IPS-18c (cell line): ENCODE data around the gene MLST8.
A peak's percentile ranks its signal among the peaks of the same experiment; 100 is the strongest.

Experiments
- H3K4me3 ChIP-seq: 2 replicates; pipeline ENCODE4 v1.7.0; 2013; ENCODE audit warnings: low read depth, mild to moderate bottlenecking, low read length, moderate library complexity; ENCODE audit not compliant: insufficient read depth
- H3K9me3 ChIP-seq: one replicate; pipeline ENCODE4 v1.6.1; 2013; ENCODE audit warnings: mild to moderate bottlenecking, low read length, moderate library complexity; ENCODE audit not compliant: control insufficient read depth, insufficient read depth

Gene MLST8

DNA sequence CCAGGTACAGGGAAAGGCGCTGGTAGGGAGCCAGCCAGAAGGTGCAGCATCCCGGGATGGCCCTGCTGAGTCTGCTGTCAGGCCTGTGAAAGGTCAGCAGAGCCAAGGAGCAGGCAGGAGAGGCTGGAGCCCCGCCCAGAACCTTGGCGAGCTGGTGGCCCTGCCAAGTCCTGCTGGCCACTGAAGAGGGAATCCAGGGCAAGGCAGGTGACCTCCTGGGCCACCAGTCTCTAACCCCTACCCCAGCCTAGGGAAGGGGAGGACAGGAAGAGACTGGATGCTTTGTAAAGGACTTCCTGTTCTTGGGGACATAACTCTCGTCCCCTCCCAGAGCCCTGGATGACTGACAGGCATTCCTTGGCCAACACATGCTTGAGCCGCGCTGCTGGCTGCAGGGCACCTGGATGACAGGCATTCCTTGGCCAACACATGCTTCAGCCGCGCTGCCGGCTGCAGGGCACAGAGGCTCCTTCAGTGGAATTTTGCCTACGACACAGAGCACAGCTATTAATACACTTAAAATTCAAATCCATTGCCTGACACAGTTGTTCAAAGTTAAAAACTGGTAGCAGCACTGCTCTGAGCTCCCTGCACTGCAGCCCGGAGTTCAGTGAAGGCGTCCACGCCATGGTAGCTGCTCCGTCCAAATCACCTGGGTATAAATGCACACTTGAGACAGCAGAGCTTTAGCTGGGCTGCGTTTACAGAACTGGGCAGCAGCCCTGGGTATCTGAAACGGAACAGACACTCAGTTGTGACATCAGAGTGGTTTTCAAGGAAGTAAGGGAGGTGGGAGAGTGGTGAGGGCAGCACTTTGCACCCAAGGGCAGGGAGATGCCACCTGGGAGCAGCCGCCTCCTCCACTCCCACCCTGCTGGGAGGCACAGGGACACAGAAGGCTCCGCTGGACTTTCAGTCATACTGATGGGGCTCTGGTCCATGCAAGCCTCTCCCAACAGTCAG, 7.4 kb downstream of the MLST8 start:
- Histone ChIP-seq H3K4me3 (peak overlapping the region; percentile 87; the same call in 1 of the 2 replicates), H3K9me3 (no peaks in the 10 kb centered on the region)

DNA sequence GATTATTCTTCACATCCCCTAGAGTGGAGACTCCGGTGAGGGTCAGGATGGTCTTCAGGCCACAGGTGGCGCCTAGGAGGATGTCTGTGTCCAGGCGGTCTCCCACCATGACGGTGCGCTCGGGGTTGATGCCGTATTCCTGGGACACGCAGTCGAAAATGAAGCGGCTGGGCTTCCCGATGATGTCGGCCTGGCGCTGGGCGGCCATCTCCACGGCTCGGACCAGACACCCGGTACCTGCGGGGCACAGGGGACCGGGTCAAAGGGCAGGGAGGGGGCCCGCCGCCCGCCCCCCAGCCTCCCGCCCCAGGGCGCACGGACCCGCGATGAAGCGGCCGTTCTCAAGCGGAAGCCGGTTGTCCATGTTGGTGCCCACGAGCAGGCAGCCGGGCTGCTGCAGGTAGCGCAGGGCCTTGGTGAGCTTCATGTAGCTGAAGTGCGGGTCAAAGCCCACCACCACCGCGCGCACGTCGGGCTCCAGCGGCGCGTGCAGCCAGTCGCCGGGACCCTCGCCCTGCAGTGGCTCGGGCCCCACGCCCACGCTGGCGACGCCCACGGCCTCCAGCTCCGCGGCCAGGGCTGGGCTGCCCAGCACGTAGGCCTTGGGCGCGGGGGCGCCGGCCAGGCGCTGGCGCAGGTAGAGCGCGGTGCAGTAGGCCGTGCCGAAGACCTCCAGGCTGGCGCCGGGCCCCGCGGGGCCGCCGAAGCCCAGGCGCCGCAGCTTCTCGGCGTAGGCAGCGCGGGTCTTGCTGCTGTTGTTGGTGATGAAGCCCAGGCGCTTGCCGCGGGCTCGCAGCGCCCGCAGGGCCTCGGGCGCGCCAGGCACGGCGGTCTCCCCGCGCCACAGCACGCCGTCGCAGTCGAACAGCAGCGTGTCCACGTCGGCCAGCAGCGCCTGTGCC, 8.8 kb downstream of the MLST8 start:
- peak overlapping the region; percentile 87 for H3K4me3 ChIP-seq
- H3K9me3 ChIP-seq = no peaks in the 10 kb centered on the region

DNA sequence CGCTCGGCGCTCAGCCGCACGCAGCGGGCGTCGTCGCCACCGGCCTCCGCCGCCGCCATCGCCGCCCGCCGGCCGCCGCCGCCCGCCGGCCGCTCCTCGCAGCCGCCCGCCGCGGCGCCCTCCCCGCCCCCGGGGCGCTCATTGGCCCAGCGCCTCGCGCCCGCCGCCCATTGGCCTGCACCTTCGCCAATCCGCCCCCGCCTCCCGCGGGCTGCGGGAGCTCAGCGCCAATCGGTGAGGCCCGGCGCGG, 9.4 kb downstream of the MLST8 start, which contains the start of gene PGP:
Gene PGP (minus strand): TSS at position 122 of the 250 bp plus-strand sequence. CDS start 63 bp downstream, at position 59.
- Histone ChIP-seq H3K9me3 (no peaks in the 10 kb centered on the region), H3K4me3 (peak within 1 kb of the TSS; percentile 97)

DNA sequence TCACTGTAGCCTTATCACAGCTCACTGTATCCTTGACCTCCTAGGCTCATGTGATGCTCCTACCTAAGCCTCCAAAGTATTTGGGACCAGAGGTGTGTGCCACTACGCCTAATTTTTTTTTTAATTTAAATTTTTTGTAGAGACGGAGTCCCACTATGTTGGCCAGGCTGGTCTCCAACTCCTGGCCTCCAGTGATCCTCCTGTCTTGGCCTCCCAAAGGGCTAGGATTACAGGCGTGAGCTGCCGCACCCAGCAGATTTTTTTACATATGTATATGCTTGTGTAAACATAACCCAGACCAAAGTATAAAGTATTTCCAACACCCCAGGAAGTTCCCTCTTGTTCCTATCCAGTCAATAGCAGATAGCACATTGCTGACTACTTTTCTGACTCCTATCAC, 11.1 kb downstream of the MLST8 start:
- H3K4me3 ChIP-seq = no peak overlapping the region
- H3K9me3 ChIP-seq = no peaks in the 10 kb centered on the region

DNA sequence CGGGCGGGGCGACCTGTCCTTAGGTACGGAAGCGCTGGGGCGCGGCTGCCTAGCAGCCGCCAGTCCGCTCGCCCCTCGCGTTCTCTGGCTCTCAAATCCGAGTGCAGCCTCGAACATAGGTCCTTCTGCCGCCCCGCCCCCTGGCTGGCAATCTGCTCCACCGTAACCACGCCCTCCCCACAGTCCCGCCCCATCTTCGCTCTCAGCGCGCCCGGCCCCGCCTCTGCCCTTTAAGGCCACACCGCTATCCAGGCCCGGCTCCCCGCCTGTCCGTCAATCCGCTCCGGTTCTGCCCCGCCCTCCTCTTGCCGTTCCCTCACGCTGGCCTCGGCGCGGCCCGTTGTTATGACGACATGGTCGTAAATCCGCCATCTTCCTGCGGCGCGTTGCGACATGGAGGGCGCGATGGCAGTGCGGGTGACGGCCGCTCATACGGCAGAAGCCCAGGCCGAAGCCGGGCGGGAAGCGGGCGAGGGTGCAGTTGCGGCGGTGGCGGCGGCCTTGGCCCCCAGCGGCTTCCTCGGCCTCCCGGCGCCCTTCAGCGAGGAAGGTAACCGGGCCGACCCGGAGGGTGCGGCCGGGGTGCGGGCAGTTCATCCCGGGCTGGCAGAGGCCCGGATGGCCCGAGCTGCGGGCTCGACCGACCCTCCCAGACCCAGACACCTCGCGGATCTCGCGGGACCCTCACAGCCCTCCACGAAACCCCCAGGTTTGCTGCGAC, 18.1 kb downstream of the MLST8 start, which contains the start of gene E4F1:
Gene E4F1 (plus strand): TSS at position 371 of the 721 bp plus-strand sequence. CDS start 23 bp downstream, at position 394.
- peak within 1 kb of the TSS; percentile 87 for H3K4me3 ChIP-seq
- no peaks in the 10 kb centered on the region for H3K9me3 ChIP-seq

DNA sequence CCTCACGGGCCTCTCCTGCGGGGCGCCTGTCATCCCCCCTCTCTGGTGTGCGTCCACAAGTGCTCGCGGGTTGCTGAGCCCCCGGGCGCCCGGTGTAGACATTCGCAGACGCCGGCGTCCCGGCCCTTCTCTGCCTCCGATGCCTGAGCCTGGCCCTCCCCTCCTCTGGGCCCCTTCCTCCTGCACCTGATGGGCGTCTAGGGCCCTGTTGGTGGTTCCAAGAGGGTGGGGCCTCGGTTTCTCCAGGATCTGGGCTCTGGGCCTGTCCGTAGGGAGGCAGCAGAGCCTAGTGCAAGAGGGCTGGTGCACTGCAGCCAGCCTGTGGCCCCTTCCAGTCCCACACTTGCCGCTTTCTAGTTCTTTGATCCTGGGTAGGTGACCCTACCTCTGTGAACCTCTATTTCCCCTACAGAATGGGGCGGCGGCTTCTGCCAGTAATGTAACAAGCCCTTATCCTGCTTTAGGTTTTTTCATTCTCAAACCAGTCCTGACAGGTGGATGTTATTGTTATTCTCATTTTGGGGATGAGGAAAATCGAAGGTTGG, 18.8 kb downstream of the MLST8 start:
- H3K4me3 ChIP-seq = peak overlapping the region; percentile 87
- H3K9me3 ChIP-seq = no peaks in the 10 kb centered on the region

DNA sequence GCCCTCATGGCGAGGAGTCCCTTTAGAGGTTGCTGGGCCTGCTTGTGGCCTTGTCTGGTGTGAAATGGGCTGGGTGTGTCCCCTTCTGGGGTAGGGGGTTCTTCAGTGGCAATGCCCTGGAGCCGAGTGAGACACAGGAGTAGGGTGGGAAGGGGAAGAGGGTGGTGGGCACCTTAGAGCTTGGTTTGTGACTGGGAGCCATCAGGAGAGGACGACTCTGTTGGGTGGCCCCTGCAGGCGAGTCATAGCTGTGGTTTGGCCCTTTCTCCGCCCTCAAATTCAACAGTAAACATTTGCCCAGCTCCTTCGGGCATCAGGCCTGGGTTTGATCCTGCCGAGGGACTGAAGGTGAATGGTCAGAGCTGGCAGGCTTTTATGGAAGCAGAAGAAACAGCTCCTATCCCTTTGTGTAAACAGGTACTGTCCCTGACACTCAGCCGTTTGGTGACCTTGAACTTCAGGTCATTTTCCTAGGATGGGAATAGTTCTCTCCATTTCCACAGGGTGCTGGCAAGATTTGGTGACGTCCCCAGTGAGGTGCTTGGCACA, 21.1 kb downstream of the MLST8 start:
- H3K4me3 ChIP-seq = no peak overlapping the region
- no peaks in the 10 kb centered on the region for H3K9me3 ChIP-seq

DNA sequence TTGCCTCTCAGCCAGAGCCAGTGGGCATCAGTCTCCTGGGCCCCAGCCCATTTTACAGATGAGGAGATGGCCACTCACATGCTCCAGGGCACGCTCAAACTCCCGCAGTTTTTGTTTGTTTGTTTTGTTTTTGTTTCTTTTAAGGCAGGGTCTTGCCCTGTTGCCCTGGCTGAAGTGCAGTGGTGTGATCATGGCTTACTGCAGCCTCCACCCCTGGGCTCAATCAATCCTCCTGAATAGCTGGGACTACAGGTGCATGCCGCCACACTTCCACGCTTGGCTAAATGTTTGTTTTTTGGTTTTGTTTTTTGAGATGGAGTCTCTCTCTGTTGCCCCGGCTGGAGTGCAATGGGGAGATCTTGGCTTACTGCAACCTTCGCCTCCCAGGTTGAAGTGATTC, 21.7 kb downstream of the MLST8 start:
- Histone ChIP-seq H3K9me3 (no peaks in the 10 kb centered on the region), H3K4me3 (no peak overlapping the region)

DNA sequence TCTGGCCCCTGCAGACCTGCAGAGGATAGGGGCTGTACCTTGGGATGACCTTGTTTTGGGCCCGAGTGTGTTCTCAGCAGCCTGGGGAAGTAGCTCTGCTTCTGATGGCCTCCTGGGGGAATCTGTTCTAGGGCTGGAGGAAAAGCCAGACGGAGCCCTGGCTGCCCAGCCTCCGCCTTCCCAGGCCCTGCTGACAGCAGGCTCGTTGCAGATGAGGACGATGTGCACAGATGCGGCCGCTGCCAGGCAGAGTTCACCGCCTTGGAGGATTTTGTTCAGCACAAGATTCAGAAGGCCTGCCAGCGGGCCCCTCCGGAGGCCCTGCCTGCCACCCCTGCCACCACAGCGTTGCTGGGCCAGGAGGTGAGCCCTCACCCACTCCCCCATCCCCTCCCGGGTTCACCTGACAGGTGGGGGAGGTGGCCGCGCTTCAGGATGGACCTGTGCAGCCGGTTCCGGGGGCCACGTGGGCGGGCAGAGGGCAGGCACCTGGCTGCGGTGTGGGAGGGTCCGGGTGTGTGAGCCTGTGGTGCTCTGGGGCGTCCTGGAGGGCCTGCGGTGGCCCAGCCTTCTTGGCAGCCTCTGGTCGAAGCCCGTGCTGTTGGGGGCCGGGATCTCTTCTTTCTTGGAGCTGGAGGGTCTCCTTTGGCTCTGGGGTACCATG, 23.0 kb downstream of the MLST8 start:
- H3K4me3 ChIP-seq = no peak overlapping the region
- no peaks in the 10 kb centered on the region for H3K9me3 ChIP-seq

DNA sequence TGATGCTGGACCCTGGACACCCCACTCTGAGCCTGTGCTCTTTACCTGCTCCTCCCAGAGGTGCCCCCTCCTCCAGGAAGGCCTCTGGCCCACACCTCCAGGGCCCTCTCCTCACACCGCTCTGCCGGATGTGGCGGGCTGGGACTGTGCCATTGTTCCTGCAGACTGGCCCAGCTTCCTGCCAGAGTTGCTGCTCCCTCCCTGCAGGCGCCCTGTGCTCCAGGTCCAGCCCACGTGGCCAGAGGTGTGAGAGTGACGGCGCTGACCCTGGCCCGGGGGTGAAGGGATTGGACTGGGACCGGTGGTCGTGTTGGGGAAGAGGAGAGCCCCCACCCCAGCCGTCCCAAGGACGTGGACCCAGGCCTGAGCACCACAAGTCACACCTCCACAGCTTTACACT, 23.8 kb downstream of the MLST8 start:
- Histone ChIP-seq H3K4me3 (no peak overlapping the region), H3K9me3 (no peaks in the 10 kb centered on the region)

DNA sequence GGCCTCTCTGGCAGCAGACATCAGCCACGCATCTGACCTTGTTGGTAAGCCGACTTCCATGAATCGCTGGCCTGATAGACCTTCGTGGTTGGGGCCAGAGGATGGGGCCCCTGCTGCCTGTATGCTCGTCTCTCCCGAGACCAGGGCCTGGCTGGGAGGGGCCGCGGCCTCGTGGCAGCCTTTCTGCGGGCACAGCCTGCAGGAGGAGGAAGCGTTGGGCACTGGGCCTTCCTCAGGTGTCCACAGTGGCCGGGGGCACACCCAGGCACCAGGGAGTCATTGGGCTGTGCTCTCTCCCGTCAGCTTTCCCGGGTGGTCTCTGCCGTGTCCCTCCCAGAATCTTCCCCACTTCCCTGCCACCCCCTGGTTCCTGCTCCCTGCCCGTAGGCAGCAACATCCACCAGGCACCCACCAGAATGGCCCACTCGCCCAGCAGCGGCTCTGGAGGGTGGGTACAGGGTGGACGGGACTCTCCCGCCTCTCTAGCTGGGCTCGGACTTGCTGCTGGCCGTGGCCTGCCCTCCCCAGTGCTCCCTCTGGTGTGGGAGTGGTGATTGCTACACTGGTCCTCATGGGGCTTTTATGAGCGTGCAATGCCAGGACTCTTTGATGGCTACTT, 24.5 kb downstream of the MLST8 start:
- no peaks in the 10 kb centered on the region for H3K9me3 ChIP-seq
- H3K4me3 ChIP-seq = no peak overlapping the region

DNA sequence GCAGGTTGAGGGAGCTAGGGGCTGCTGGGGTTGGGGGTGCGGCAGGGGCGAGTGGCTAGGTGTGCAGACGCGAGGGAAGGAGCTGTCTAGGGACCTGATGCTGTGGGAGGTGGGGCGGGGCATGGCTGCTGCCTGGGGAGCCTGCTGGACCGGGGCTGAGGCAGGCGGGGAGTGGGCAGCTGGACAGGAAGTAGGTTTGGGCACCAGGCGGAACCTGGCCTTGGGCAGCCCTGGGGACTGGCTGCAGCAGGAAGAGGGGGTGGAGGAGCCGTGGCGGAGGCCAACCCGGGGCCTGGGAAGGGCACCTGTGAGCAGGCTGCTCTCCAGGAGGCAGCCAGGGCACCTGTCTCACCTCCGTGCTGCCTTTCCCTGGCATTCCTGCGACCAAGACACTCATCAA, 25.1 kb downstream of the MLST8 start:
- H3K4me3 ChIP-seq = no peak overlapping the region

DNA sequence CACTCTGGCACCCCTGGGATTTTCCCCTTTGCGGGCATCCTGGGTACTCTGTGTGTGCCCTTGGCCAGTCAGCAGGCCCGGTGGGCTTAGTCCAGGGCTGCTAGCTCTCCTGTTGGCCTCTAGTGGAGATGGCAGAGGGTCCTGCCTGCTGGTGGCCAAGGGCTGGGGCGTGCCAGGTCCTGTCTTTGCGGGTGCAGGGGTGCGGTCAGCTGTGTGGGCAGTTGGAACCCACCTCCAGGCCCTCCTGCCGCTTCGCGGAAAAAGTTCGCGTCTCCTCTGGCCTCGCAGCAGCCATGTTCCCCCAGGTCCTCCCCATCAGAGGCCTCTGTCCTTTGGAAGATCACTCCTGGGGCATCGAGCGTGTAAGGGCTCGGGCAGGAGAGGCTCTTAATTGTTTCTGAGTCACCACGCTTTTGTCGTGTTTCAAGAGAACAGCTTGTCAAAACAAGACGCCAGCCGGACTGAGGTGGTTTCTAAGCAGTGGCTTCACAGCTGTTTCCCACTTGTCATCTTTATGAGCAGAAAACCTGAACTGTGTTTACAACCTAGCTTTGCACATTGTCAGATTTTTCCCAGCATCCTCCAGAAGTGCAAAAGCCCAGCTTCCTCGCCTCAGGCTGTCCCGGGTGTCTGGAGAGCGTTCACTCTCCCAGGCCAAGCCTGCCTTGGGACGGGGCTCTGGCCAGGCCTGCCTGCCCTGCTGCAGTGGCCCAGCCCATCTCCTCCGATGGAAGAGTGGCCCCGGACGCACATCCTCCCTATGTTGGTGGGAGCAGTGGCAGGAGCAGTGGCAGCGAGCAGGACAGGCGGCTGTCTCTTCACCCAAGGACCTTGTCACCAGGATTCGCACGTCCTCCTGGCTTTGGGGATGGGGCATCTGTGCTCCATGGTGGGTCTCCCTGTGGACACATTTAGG, 26.0 kb downstream of the MLST8 start:
- no peak overlapping the region for H3K4me3 ChIP-seq
- H3K9me3 ChIP-seq = no peaks in the 10 kb centered on the region

More for the DNA sequence above, 25.1 kb downstream of the MLST8 start:
- H3K9me3 ChIP-seq = no peaks in the 10 kb centered on the region

DNA sequence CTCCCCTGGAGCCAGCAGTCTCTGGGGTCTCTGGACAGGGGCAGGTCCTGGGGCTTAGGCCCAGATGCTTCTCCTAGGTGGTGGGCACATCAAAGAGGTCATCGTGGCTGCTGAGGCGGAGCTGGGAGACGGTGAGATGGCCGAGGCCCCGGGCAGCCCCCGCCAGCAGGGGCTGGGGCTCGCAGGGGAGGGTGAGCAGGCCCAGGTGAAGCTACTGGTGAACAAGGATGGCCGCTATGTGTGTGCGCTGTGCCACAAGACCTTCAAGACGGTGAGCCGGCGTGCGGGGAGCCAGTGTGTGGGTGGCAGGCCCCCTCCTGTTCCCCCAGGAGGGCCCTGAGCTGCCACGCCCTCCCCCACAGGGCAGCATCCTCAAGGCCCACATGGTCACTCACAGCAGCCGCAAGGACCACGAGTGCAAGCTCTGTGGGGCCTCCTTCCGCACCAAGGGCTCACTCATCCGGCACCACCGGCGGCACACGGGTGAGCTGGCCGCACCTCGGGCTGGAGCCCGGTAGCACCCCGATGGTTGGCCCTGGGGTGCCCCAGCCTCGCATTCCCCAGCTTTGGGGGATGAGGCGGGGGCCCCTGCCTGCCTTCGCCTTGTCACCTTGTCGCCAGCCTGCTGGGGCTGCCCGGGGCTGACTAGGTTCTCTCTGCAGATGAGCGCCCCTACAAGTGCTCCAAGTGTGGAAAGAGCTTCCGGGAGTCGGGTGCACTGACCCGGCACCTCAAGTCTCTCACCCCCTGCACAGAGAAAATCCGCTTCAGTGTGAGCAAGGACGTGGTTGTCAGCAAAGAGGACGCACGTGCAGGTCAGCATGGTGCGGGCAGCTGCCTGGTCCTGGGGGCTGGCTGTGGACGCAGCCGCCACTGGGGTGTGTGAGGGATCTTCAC, 27.1 kb downstream of the MLST8 start:
- Histone ChIP-seq H3K4me3 (no peak overlapping the region), H3K9me3 (no peaks in the 10 kb centered on the region)
